Stimulated activated CD8-positive, alpha-beta memory T cell treated with anti-CD3 and anti-CD28 coated beads, Interleukin-12 subunit alpha, Interleukin-12 subunit beta, amount 100 ng/mL, for 24 hours (primary cell): ENCODE data around the gene HPX.

Experiments used
- DNase-seq: peaks from one replicate; pipeline ENCODE4 v3.0.0-alpha.2; 2020; ENCODE audit errors: extremely low read depth

Gene HPX, protein sequence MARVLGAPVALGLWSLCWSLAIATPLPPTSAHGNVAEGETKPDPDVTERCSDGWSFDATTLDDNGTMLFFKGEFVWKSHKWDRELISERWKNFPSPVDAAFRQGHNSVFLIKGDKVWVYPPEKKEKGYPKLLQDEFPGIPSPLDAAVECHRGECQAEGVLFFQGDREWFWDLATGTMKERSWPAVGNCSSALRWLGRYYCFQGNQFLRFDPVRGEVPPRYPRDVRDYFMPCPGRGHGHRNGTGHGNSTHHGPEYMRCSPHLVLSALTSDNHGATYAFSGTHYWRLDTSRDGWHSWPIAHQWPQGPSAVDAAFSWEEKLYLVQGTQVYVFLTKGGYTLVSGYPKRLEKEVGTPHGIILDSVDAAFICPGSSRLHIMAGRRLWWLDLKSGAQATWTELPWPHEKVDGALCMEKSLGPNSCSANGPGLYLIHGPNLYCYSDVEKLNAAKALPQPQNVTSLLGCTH

DNA sequence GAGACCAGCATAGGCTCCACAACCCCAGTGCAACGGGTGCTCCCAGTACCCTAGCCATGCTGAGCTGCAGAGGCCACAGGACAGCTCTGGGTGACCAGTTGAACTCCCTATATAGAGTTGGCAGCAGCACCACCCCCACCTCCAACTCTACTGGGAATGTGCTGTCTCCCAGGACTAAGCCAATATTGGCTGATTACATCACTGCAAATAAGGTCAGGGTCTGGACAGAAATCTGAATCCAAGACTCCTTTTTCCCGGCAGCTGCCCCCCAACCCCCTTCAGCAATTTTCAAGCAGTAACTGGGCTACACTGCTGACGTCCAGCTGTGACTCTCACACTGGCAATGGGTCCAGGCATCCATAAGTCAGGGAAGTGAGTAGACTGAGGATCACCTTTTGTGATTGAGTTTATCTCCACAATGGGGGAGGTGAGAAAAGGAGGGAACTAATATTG, at the start of gene HPX:
HPX (minus strand) TSS at position 82 of the 453 bp plus-strand sequence; CDS start at position 58, 24 bp downstream.
- no peak for DNase-seq

DNA sequence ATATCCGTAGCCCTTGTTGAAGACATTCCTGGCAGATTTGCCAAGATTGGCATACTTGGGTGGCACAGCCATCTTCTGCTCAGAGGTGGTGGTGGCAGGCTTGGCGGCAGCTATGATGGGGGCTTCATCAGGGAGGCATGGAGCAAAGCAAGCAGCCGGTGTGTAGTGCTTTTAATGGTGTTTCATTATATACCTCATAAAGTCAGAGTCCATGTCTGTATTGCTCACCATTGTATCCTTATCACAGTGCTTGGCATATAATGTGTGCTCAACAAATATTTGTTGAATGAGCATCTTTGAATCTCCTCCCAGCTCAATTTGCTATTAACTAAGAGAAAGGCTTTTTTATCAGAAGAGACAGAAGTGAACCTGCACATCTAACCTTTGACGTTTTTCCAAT, 48.5 kb upstream of the HPX start:
- no peak for DNase-seq

DNA sequence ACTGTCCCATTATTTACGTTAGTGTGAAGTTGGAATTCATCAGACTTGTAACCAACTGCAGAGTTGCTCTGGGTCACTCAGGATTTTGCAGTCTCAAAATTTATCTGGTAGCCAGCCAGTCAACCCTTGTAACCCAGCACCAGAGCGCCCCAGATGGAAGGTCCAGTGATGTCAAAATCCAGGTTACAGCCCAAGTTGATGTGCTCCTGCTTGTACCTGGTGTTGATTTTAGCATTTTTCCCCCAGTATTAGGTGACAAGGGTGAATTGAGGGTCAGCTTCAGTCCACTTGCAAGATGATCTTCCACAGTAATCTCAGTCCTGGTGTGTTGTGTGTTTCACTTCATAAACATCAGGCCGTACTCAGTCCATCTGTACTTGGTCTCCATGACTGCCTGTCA, 48.0 kb upstream of the HPX start:
- DNase-seq = no peak

DNA sequence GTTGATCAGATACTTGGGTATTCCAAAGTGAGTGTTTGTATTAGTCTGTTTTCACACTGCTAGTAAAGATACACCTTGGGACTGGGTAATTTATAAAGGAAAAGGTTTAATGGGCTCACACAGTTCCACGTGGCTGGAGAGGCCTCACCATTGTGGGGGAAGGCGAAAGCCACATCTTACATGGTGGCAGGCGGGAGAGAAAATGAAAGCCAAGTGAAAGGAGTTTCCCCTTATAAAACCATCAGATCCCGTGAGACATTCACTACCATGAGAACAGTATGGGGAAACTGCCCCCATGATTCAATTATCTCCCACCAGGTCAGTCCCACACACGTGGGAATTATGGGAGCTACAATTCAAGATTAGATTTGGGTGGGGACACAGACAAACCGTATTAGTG, 47.6 kb upstream of the HPX start:
- no peak for DNase-seq

DNA sequence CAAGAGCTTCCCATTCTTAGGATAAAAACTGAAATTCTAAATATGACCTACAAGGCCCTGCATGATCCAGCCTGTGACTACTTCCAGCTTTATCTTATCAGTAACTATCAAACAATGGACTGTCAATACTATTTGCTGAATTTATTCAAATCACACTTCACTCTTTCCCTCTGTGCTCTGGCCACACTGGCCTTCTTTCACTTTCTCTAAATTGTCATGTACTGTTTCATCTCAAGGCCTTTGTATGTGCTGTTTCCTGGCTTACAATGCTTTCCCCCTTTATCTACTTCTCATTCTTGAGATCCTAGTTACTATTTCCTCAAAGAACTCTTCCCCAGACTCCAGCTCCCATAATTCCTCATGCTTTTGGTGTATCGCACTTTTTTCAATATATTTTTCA, 46.2 kb upstream of the HPX start:
- DNase-seq = no peak

DNA sequence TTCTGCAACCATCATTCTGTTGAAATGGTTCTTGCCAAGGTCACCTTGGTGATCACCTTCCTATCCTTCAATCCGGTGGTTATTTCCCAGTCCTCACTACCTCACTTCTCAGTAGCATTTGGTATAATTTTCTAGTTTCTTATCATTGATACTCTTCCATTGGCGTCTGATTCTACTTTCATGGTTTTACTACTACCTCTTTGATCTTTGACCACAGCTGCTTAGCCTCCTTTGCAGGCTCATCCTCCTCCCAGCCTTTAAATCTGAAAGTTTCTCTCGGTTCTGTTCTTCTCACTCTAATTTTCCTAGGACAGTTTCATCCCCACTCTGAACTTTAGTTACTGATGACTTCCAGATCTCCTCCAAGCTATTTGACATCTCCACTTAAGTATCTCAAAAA, 45.5 kb upstream of the HPX start:
- no peak for DNase-seq

DNA sequence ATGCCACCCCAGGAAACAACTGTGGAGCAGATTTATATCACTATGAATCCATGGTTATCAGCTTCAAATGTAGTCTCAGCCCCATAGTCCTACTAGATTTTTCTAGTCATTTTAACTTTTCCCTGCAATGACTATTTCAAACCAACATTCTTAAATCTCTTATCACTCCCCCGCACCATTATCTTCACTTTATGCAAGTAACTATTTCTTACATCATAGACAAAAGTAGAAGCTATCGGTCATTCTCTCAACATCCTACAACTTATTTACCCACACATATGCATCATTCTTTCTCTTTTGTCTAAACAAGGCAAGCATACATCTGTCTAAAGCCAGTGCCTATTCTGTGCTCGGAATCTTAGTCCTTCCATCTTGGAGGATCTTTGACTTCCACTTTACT, 44.9 kb upstream of the HPX start:
- no peak for DNase-seq

DNA sequence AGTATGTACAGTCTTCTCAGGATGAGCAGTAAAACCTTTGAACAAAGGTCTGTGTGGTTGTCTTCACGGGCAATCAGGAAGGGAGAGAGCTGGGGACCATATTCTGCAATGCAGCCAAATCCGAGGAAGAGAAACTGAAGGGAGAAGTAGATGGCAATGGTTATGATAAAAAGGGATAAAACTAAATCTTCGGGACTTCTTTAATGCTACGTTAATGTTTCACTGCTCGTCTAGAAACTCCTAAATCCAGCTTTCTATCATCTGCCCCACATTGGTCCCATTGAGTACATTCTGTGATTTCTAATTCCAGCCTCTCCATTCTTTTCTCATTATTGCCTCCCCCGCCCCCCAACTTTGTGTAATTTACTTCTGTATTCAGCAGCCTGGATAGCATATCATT, 42.2 kb upstream of the HPX start:
- DNase-seq = no peak

DNA sequence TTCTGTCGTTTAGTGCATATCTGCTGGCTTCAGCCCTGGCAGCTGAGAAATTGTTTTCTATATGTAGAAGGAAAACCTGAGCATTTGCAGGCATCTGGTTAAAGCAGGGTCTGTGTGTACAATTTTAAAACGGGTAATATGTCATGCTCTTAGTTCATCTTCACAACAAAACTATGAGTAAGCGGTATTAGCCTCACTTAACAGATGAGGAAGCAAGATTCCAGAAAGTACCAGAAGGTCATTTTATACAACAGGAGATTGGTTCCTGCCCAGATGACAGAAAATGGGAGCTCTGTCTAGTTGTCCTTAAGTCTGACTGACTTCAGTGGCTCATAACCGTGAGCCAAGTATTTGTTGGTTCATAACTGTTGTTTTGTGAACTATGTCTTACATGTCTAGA, 41.7 kb upstream of the HPX start:
- no peak for DNase-seq

DNA sequence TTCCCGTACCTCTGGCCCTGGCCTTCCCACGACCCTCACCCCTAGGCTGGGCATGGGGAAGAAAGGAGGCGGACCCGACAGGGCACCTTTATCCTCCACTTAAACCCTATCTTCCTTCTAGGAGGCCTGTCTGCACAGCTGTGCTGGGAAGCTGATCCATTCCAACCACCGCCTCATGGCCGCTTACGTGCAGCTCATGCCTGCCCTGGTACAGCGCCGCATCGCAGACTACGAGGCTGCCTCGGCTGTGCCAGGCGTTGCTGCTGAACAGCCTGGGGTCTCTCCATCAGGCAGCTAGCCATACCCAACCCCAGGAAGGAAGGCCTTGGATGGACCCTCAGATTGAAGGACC, 41.1 kb upstream of the HPX start:
- no peak for DNase-seq

DNA sequence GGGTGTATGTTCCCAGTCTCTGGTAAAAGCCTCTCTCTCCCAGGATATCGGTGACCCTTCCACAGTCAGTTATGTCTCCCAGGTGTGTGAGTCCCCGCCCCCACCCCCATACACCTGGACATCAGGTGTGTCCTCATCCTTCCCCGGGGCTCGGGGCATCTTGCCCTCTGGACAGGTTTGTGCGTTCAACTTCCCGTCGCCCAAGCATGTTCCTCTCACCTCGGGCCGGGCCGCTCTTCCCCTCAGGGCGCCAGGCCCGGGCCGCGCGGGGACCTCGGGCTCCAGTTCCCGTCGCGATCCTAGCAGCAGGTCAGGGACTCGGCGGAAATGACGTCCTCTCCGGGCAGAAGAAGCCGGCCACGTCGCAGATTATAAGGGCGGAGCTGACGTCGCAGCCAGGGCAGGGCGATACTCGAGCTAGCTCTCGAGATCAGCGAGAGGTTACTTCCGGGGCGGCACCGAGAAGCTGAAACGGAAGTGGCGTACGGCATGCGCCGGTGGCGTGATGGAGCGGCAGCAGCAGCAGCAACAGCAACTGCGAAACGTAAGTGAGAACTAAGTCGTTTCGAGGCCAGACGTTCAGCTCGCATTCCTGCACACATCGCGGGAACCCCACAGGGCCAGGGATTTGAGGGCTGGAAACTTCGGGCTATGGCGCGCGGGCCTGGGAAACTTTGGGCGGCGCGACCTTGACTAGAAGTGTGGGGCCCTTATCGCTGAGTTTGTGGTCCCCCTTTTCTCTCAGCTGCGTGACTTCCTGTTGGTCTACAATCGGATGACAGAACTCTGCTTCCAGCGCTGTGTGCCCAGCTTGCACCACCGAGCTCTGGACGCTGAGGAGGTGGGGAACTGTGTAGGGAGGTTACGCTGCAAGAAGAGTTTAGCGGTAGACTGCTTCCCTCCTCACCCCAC, 40.5 kb upstream of the HPX start, which contains the start of the genes ARFIP2 and TIMM10B:
ARFIP2 (minus strand) TSS at position 320 of the 912 bp plus-strand sequence. CDS start 910 bp downstream, outside the sequence.
TIMM10B (plus strand) TSS at position 490 of the 912 bp plus-strand sequence; CDS start at position 506, 16 bp downstream.
- DNase-seq = peak; percentile 95

DNA sequence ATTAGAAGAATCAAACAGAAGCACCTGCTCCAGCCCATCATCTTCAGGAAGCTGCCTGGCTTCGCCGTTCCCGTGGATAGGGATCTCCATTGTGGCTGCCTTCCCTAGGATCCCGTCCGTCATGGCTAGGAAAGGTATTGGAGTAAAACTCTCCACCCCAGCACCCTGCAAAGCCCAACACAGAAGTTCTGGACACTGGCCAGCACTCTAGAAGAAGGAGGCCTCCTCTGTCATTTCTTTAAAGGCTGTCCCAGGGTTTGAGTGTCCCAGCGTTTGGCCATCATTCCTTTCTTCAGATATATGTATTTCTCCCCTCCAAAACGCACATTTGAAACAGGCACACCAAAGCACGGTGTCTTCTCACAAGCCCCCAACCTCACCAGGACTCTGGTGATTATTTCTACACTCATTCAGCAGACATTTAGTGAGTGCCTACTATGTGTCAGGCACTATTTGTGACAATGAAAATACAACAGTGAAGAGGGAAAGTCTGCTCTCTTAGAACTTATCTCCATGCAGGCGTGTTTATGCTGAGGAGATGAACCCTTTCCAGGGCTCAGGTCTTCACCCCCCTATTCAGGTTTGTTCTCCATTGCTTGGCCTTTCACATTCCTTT, 39.6 kb upstream of the HPX start:
- no peak for DNase-seq

DNA sequence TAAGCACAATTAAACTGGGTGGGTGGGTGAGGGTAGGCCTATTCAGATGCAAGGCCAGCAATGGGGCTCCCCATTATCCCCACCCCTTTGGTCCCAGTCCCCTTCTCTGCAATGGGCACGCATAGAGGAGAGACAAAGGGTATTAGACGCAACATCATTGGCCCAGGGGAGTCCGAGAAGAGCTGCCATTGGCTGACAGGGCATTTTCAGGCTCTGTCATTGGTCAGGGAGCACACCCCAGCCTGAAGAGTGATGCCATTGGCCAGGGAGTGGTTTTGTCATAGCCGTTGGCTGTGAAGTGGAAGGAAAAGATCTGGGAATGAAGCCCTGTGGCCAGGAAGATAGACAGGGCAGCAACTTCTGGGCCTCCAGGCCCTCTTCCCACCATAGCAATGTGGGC, 35.8 kb upstream of the HPX start:
- no peak for DNase-seq

DNA sequence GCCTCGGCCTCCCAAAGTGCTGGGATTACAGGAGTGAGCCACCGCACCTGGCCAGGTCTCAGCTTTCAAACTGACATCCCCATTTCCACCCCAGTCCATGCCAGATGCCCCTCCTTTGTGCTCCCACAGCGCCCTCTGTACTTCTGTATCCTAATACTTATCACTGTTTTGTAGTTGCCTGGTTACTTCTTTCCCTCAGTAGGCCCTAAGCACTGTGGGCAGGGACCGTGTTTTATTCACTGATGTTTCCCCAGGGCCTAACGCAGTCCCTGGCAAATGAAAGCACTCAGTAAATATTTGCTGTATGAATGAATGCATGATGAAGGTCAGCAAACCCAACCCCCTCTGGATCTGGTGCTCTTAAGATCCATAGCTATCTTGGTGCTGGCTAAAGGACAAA, 35.1 kb upstream of the HPX start:
- DNase-seq = no peak

DNA sequence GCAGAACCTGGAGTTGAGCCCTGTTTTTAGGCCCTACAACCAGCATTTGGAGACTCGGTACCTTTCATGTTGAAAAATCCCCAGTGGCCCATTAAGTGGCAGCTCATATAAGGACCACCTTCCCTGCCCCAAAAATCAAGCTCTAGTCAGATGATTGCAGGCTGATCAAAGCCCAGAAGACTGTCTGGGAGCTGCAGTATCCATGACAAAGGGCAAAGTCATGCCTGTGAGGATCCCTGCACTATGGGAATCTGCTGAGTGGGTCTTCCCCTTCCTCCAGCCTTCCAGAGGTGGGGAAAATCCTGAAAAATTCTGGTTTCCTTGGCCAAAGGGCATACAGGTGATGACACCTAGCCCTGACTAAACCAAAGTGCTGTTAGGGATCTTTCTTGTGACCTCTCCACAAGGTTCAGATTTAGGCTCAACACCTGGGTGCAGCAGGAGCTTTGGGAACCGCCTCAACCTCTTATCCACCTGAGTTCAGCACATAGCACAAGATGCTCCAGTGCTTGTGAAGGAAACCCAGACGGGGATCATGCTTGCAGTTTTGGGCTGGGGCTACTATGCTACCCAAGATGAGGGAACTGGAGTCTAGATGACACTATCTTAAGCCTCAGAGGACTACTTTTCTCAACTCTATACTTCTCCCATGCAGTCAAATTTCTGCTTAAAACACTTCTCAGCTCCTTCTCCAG, 34.2 kb upstream of the HPX start:
- DNase-seq = no peak

DNA sequence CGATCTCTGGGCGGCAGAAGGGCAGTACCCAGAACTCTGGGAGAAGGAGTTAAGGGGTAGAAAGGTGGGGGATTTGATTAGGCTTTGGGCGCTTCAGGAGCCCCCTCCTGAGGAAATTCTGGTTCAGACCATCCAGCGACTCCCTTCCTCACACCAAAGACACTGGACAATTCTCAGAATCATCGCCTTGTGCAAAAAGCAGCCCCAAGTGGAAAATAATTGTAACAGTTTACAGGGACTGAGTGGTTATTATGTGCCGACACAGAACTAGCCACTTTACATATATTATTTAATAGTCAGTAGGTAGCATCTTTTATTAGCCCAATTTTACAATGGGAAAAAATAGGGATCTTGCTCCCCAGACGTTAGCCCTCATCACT, 33.6 kb upstream of the HPX start:
- DNase-seq = no peak

DNA sequence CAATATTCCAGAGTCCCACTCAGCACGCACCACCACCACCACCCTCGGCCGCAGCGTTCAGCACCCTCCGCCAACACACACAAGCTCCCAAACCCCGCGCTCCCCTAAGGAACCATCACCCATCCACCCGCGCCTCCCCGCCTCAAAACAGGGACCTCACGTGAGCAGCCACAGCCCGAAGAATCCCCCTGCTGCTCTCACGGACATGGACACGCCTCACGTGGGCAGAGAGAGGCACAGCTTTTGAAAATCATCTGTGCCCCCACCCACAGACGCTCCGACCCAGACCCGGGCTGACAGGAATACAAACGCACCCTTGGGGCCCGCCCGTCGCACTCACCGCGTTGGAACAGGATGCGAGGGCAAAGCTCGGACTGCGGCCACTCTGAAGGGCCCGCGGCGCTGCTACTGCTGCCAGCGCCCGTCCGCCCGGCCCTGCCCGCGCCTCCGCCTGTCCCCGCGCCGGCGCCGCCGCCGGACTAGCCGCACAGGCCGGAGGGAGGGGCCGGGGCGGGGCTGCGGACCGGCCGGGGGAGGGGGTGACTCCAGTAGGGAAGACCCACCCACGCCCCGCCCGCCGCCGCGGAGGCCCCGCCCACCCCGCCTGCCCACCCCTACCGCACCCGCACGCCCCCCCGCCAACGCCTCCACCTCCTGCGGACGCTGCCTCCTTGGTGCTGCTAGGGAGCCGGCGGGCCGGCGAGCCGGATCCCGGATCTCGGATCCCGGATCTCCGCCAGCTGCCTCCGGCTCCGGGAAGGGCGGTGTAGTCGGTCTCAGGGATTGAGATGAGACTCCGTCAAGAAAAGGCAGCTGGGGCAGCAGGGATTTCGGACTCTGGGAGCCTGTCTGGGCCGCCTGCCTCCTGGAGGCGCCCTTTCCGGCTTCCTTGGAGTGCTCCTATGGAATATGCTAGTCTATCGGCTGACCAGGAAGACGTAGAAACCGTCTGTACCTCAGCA, 32.9 kb upstream of the HPX start, which contains the start of gene TRIM3:
TRIM3 (minus strand) TSS at position 491 of the 962 bp plus-strand sequence. CDS start 8,246 bp downstream, outside the sequence.
- peak; percentile 43 for DNase-seq

DNA sequence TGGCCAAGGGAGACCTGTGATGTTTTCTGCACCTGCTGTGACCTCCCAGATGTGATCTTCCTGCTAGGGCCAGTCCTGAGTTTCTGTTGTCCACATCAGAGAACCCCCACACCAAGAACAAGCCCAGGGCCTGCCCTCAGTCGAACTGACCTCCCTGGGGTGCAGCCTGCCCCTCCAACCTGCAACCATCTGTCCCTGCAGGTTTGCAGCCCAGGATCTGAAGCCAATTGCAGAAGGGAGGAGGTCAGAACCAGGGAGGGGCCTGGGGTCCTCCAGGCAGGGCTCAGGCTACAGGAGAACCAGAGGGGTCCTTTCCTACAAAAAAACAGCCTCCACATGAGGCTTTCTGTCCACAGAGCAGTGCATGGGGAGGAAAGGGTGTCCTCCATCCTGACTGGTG, 32.1 kb upstream of the HPX start:
- DNase-seq = no peak

DNA sequence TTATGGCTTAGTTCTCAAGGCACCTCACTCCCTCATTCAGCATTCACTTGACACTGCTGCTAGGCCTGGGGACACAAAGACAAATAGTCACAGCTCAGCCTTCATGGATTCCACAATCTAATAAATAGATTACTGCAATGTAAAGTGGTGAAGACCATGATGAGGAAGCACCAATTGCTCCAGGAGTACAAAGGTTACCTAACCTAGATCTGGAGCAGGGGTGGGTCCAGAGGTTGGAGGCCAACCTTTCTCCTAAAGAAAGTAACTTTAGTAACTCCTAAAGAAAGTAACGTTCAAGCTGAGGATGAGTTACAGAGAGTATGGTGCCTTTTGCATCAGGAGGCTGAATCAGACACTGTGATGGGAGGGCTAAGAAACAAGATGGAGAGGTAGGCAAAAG, 28.8 kb upstream of the HPX start:
- DNase-seq = no peak
